Measurements from ENCODE around the gene MAGEA8. TPM values are rescaled to one million over a fixed set of nuclear protein-coding genes. Genes with fewer than 3 reads are reported as not detected.

Gene MAGEA8
- total RNA-seq, 4 donors from 2014 or later, result not detected

DNA sequence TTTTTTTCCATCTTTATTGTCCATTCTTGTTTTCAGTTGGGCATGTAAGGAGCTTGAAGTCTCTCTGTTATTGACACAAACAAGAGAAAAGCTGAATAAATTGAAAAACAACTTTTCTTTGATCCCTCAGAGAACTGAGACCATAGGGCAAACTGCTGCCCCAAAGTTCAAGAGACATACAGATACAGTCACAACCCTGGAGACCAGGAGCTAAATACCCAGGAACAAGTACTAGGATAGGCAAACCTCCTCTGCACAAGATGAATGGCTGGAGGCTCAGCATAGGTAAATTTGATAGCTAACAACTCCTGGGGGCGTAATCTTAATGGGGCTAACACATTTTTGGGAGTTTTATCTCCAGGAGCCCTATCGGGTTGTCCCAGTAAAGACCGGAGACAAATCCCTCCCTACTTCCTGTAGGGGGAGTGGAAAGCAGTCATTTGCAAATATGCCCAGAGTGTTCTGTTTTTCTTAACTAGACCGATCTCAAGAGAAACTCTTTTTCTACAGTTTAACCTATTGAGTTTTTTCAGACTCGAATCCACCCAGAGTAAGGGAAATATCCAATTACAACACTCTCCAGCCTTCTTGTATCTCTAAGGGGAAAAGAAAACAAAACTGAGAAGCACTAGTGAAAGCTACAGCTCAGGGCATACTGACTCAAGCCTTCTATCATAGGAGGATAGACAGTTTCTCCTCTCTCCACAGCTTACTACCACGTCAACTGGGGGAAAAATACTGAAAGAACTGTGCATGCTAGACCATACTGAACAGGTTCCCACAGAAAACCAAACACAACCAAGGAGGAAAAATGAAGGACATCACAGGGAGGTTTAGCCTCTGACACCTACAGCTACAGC, 23.1 kb downstream of the MAGEA8 start:
- TF ChIP-seq, protein P1, sequence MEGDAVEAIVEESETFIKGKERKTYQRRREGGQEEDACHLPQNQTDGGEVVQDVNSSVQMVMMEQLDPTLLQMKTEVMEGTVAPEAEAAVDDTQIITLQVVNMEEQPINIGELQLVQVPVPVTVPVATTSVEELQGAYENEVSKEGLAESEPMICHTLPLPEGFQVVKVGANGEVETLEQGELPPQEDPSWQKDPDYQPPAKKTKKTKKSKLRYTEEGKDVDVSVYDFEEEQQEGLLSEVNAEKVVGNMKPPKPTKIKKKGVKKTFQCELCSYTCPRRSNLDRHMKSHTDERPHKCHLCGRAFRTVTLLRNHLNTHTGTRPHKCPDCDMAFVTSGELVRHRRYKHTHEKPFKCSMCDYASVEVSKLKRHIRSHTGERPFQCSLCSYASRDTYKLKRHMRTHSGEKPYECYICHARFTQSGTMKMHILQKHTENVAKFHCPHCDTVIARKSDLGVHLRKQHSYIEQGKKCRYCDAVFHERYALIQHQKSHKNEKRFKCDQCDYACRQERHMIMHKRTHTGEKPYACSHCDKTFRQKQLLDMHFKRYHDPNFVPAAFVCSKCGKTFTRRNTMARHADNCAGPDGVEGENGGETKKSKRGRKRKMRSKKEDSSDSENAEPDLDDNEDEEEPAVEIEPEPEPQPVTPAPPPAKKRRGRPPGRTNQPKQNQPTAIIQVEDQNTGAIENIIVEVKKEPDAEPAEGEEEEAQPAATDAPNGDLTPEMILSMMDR (IDR thresholded peaks at IDR 0.05; ENCODE audit: low read depth), result no peak

DNA sequence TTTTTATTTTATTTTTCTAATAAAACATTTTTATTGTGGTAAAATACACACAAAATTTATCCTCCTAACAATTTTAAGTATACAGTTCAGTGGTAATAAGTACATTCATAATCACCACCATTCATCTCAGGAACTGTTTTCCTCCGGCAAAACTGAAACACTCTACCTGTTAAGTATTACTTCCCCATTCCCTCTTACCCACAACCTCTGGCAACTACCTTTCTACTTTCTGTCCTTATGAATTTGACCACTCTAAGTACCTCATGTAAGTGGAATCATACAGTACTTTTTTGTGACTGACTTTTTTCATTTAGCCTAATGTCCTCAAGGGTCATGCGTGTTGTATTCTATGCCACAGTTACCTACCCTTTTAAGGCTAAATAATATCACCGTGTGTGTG, 27.3 kb downstream of the MAGEA8 start:
- TF ChIP-seq, protein P1 (IDR thresholded peaks at IDR 0.05; ENCODE audit: low read depth), result no peak

DNA sequence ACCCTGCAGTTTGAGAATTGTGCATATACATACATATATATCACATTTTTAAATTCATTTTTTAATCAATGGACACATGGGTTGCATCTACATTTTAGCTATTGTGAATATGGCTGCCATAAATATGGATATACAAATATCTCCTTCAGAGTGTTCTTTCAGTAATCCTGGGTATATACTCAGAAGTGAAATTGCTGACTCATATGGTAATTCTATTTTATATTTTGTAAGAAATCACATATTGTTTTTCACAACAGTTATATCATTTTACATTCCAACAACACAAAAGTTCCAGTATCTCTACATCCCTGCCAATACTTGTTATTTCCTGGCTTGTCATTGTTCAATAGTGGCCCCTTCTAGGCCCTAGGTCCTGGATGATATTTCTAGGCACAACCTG, 27.7 kb downstream of the MAGEA8 start:
- TF ChIP-seq, protein P1 (IDR thresholded peaks at IDR 0.05; ENCODE audit: low read depth), result no peak

DNA sequence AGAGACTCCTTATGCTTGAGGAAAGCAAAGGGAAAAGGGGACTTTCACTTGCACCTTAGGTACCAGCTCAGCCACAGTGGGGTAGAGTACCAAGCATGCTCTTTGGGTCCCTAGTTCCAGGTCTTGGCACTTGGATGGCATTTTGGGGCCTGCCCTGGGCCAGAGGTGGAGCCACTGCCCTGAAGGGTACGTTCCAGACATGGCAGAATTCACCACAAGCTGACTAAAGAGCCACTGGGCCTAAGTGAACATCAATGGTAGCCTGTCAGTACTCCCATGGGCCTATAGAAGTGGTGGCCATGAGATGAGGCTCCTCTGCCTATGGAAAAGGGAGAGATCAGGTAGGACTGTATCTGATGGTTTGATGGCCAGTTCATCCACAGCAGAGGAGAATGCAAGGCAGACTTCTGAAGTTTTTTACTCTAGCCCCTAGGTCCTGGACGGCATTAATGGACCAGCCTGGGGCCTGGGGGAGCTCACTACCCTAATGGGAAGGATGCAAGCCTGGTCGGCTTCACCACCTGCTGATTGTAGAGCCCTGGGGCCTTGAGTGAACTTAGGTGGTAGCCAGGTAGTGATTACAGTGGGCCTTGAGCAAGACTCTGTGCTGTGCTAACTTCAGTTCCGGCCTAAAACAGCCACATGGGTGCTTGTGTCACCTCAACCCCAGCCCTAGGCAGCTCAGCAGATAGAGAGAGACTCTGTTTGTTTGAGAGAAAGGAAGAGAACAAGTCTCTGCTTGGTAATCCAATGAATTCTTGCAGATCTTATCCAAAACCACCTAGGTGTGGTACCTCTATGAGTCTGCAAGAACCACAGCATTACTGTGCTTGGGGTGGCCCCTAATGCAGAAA, 28.6 kb downstream of the MAGEA8 start:
- TF ChIP-seq, protein P1 (IDR thresholded peaks at IDR 0.05; ENCODE audit: low read depth), result no peak

DNA sequence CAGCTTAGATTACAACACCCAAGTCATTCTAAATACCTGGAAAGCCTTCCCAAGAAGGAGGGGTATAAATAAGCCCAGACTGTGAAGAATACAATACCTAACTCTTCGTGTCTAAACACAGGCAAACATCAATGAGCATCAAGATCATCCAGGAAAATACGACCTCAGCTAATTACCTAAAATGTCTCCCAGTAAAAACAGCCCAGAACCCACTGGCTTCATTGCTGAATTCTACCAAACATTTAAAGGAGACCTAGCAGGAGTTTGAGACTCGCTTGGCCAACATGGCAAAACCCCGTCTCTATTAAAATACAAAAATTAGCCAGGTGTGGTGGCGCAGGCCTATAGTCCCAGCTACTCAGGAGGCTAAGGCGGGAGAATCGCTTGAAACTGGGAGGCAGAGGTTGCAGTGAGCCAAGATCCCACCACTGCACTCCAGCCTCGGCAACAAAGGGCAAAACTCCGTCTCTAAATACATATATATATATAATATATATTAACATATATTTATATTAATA, 29.3 kb downstream of the MAGEA8 start:
- TF ChIP-seq, protein P1 (IDR thresholded peaks at IDR 0.05; ENCODE audit: low read depth), result no peak

DNA sequence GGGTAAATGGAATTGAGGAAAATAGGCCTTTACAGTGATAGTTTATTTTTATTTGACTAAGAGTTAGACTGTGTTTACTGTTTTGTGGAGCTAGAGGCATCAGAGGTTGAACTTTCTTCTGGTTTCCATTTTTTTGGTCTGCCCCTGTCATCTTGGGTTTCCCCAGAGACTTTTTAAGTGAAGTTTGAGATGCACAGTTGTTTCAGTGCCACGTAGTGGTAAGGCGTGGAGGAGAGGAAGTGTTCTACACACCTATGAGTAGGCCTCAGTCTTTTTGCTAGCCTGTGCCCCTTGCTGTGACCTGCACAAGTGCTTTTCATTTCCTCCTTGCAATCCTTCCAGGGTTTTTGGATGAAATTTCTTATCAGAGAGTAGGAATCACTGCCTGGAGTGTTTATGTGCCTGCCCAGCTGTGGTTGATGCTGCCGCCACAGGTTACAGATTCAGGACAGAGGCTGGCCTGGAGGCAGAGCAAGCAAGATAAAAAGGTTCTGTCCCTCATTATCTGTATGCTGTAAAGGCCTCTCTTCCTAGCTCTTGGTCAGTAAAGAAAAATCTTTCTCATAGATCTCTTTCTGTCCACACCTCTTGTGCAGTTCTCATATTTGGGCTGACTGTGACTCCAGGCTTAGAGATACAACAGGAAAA, 35.9 kb downstream of the MAGEA8 start:
- TF ChIP-seq, protein P1 (IDR thresholded peaks at IDR 0.05; ENCODE audit: low read depth), result no peak

All from subcutaneous adipose tissue (tissue), 4 donors.